ENCODE measurements around the gene ZNF217. TPM values are rescaled to one million over a fixed set of nuclear protein-coding genes. Genes with fewer than 3 reads are reported as not detected.

ZNF217 gene
- total and polyA plus RNA-seq, 9 of the 15 experiments (the other 6 are each of a cell fraction or from before 2014, with no cell fraction given), result 3.0 to 41.8 (median 16.8) TPM

DNA sequence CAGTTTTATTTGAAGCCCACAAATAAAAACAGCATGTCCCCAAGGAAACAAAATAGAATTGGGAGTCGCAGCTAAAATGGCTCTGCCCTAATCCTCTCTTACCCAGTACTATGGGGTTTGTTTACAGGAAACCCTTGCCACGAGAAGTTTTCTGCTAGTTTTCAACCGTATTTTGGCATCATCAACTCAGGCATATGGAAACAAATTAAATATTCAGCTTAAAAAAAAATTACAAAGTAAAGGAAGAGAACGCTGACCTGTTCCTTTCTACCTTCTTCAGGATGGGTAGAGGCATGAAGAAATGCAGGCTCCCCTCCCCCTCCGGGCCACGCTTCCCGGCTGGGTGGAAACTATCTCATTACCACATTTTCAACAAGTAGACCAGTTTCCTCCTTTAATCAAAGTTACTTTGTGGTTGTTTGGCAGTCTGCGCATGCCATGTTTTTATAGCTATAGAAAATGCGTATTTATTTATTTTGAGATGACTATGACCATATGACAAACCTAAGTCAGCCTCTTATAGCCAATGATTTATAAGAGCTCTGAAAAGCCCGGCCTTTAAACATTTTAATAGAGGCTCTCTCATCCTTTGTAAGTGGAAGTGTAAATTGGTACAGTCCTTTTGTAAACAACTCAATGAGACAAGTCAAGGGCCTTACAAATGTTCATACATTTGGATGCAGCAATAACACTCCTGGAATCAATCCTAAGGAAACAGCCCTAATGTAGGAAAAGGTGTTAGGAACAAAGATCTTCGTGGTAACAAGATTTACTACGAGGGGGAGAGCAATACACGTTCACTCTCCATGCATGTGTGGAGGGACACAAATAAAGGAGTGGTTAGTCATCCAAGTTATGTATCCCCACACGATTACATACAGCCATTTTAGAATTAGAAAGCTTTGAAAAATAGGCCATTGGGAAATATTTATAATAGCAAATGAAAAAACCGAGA, 16.1 kb upstream of the ZNF217 start (continued):
- TF ChIP-seq, protein P1, sequence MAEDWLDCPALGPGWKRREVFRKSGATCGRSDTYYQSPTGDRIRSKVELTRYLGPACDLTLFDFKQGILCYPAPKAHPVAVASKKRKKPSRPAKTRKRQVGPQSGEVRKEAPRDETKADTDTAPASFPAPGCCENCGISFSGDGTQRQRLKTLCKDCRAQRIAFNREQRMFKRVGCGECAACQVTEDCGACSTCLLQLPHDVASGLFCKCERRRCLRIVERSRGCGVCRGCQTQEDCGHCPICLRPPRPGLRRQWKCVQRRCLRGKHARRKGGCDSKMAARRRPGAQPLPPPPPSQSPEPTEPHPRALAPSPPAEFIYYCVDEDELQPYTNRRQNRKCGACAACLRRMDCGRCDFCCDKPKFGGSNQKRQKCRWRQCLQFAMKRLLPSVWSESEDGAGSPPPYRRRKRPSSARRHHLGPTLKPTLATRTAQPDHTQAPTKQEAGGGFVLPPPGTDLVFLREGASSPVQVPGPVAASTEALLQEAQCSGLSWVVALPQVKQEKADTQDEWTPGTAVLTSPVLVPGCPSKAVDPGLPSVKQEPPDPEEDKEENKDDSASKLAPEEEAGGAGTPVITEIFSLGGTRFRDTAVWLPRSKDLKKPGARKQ (CRISPR knock-in tag; IDR thresholded peaks at IDR 0.05), result 0 out of 2 replicates have a peak, but pooled peaks have one; percentile 12
- TF ChIP-seq MTA1 (IDR thresholded peaks at IDR 0.05; ENCODE audit: borderline replicate concordance) (no peak), NCOA1 (IDR thresholded peaks at IDR 0.05; ENCODE audit: low read depth) (no peak), FOXJ3 (CRISPR knock-in tag; IDR thresholded peaks at IDR 0.05) (no peak), SREBF2 (CRISPR knock-in tag; IDR thresholded peaks at IDR 0.05) (no peak), MEIS2 (IDR thresholded peaks at IDR 0.05; ENCODE audit: partially characterized antibody) (peak; percentile 20), SUPT5H (IDR thresholded peaks at IDR 0.05) (no peak), CHD1 (IDR thresholded peaks at IDR 0.05; ENCODE audit: low read length) (no peak), SRSF1 (IDR thresholded peaks at IDR 0.05; ENCODE audit: low read depth, low read length) (no peak), ZC3H11A (IDR thresholded peaks at IDR 0.05; ENCODE audit: low read depth, low read length) (no peak), SNIP1 (IDR thresholded peaks at IDR 0.05; ENCODE audit: low read depth) (no peak), NBN (IDR thresholded peaks at IDR 0.05; ENCODE audit: low read depth) (0 out of 2 replicates have a peak, but pooled peaks have one; percentile 18), CHD4 (IDR thresholded peaks at IDR 0.05; ENCODE audit: insufficient read depth, insufficient replicate concordance, low read depth, low read length, poor library complexity, severe bottlenecking) (no peak)
- TF ChIP-seq, protein P2, sequence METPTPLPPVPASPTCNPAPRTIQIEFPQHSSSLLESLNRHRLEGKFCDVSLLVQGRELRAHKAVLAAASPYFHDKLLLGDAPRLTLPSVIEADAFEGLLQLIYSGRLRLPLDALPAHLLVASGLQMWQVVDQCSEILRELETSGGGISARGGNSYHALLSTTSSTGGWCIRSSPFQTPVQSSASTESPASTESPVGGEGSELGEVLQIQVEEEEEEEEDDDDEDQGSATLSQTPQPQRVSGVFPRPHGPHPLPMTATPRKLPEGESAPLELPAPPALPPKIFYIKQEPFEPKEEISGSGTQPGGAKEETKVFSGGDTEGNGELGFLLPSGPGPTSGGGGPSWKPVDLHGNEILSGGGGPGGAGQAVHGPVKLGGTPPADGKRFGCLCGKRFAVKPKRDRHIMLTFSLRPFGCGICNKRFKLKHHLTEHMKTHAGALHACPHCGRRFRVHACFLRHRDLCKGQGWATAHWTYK (CRISPR knock-in tag; IDR thresholded peaks at IDR 0.05), result no peak
- TF ChIP-seq, protein P3, sequence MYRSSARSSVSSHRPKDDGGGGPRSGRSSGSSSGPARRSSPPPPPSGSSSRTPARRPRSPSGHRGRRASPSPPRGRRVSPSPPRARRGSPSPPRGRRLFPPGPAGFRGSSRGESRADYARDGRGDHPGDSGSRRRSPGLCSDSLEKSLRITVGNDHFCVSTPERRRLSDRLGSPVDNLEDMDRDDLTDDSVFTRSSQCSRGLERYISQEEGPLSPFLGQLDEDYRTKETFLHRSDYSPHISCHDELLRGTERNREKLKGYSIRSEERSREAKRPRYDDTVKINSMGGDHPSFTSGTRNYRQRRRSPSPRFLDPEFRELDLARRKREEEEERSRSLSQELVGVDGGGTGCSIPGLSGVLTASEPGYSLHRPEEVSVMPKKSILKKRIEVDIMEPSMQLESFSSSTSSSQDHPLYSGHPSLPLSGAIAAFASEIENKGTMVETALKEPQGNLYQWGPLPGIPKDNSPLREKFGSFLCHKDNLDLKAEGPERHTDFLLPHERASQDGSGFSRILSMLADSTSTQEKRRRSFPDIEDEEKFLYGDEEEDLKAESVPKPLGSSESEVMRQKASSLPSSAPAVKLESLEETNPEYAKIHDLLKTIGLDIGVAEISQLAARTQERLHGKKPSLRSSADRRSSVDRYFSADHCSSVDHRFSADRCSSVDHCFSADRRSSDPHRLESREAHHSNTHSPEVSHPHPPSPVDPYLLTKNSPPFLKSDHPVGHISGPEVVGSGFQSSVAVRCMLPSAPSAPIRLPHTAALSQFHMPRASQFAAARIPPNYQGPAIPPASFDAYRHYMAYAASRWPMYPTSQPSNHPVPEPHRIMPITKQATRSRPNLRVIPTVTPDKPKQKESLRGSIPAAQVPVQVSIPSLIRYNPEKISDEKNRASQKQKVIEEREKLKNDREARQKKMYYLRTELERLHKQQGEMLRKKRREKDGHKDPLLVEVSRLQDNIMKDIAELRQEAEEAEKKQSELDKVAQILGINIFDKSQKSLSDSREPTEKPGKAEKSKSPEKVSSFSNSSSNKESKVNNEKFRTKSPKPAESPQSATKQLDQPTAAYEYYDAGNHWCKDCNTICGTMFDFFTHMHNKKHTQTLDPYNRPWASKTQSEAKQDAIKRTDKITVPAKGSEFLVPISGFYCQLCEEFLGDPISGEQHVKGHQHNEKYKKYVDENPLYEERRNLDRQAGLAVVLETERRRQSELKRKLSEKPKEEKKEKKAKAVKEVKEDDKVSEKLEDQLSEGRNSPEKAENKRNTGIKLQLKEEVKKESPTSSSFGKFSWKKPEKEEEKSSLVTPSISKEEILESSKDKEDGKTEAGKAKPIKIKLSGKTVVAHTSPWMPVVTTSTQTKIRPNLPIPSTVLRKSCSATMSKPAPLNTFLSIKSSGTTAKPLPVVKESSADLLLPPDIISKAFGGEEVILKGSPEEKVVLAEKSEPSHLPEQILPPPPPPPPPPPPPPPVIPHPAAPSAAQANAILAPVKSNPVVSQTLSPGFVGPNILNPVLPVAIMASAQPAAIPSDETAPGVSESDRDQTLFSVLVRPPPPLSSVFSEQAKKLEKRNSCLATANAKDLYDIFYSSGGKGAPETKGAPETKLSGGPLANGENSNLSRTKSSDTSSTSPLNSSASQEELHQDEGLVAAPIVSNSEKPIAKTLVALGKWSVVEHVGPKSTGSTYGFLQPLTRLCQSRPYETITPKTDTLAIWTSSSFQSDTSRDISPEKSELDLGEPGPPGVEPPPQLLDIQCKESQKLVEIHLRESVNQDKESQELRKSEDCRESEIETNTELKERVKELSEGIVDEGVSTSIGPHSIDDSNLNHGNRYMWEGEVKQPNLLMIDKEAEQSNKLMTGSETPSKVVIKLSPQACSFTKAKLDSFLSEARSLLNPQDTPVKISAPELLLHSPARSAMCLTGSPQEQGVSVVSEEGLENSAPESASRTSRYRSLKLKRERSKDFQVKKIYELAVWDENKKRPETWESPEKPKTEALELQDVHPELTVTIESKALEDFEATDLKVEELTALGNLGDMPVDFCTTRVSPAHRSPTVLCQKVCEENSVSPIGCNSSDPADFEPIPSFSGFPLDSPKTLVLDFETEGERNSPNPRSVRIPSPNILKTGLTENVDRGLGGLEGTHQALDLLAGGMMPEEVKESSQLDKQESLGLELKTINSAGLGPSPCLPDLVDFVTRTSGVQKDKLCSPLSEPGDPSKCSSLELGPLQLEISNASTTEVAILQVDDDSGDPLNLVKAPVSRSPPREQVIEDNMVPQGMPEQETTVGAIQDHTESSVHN (IDR thresholded peaks at IDR 0.05; ENCODE audit: borderline replicate concordance in 1 of 2, low read depth in 1 of 2), result no peak
